ENCODE measurements around the gene SORCS3.

SORCS3 gene

GRCh38 chr10:104657036-104657435, 15.9 kb downstream of the SORCS3 start:
- DNase-seq (ENCODE audit: low read depth, low spot score): no peak
- ChIA-PET CTCF (interaction anchor here (1.1 to 1.8 kb wide), 2 partner anchors 77 to 250 kb away, joined by 3 to 4 read pairs; no protein-coding TSS in a partner anchor), POLR2A (no interaction called here)
- TF ChIP-seq CTCF (IDR thresholded peaks at IDR 0.05; ENCODE audit: insufficient read depth, low read length, missing control alignments): no peak
- H3K4me3 ChIP-seq (ENCODE audit: low read depth, low read length): no peak overlapping the region

GRCh38 chr10:104657457-104657856, 16.4 kb downstream of the SORCS3 start:
- TF ChIP-seq CTCF (IDR thresholded peaks at IDR 0.05; ENCODE audit: insufficient read depth, low read length, missing control alignments): no peak
- ChIA-PET POLR2A (no interaction called here), CTCF (interaction anchor here (1.1 to 1.8 kb wide), 2 partner anchors 77 to 251 kb away, joined by 3 to 4 read pairs; no protein-coding TSS in a partner anchor)
- peak; percentile 7 for DNase-seq (ENCODE audit: low read depth, low spot score)
- H3K4me3 ChIP-seq (ENCODE audit: low read depth, low read length): no peak overlapping the region

DNA sequence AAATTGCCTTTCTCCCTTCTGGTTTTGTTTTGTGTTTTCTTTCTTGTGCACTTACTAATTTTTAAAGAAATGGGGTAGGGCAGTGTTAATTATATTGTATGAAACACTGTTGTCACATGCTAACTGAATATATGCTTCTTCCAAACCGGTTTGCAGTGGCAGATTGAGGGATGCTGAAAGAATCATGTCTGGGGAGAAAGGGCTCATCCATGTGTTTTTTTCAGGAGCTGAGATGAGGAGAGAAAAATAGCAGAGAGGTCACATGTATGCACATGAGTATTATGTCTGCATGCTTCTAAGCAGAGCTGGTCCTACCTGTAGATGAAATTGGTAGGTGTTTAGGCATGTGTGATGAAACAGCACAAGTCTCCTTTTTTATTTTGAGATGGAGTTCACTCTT, 17.0 kb downstream of the SORCS3 start:
- ChIA-PET CTCF (interaction anchor here (1.1 to 1.8 kb wide), 2 partner anchors 78 to 251 kb away, joined by 3 to 4 read pairs; no protein-coding TSS in a partner anchor), POLR2A (no interaction called here)

DNA sequence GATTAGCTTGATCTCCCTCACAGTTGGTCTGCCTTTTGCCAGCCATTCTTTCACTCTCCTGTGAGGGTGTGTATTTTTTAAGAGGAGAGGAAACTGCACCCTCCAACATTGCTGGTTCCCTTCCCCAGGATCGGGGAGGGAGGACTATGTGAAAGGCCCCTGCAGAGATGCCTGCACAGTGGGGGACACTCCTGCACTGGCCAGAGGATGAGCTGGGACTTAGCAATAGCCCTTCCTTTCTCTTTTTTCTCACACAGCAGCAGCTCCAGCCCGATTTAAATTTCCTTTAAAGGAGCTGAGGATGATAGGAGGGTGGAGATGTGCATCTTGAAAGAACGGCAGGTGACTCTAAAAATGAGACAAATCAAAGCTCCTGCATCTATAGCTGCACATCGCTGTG, 18.7 kb downstream of the SORCS3 start:
- no peak for TF ChIP-seq CTCF (IDR thresholded peaks at IDR 0.05; ENCODE audit: insufficient read depth, low read length, missing control alignments)
- POLR2A ChIA-PET: no interaction called here
- CTCF ChIA-PET: no interaction called here
- no peak overlapping the region for H3K4me3 ChIP-seq (ENCODE audit: low read depth, low read length)
- no peak for DNase-seq (ENCODE audit: low read depth, low spot score)

More for the DNA sequence above, 17.0 kb downstream of the SORCS3 start:
- H3K4me3 ChIP-seq (ENCODE audit: low read depth, low read length): no peak overlapping the region
- no peak for DNase-seq (ENCODE audit: low read depth, low spot score)
- no peak for TF ChIP-seq CTCF (IDR thresholded peaks at IDR 0.05; ENCODE audit: insufficient read depth, low read length, missing control alignments)

GRCh38 chr10:104663076-104663475, 22.0 kb downstream of the SORCS3 start:
- ChIA-PET POLR2A (no interaction called here), CTCF (no interaction called here)
- no peak for TF ChIP-seq CTCF (IDR thresholded peaks at IDR 0.05; ENCODE audit: insufficient read depth, low read length, missing control alignments)
- H3K4me3 ChIP-seq (ENCODE audit: low read depth, low read length): no peak overlapping the region
- no peak for DNase-seq (ENCODE audit: low read depth, low spot score)

DNA sequence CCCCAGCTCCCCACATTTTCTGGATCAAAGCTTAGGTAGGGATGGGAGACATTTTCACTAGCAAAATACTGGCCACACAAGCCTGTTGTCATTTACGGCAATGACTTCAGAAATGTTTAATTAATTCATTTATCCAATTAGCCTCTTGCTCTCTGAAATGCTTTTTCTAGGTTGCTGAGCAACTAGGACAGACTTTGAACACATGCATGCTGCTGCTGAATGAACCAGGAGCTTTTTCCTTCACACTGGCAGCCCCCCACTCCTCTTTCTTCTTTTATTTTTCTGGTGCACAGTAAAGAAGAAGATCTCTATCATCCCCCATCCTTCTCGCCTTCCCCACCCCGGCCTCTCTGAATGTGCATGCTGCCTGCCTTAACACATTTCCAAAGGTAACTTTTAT, 22.5 kb downstream of the SORCS3 start:
- no peak for DNase-seq (ENCODE audit: low read depth, low spot score)
- CTCF ChIA-PET: no interaction called here
- POLR2A ChIA-PET: no interaction called here
- no peak overlapping the region for H3K4me3 ChIP-seq (ENCODE audit: low read depth, low read length)
- no peak for TF ChIP-seq CTCF (IDR thresholded peaks at IDR 0.05; ENCODE audit: insufficient read depth, low read length, missing control alignments)

Data from AG04449 (cell line).